NT2/D1 (cell line): ENCODE results near the gene MCF2L.

Experiments used
- DNase-seq: peaks from one replicate; pipeline ENCODE4 v3.0.0-alpha.2; 2011; ENCODE audit warnings: low read depth, low spot score
- H3K27me3 ChIP-seq: 2 replicates; pipeline ENCODE4 v1.6.0; 2011; ENCODE audit warnings: mild to moderate bottlenecking; ENCODE audit not compliant: insufficient read length, insufficient read depth
- H3K36me3 ChIP-seq: 2 replicates; pipeline ENCODE4 v1.6.1; 2011; ENCODE audit warnings: mild to moderate bottlenecking, low read length, mixed read lengths; ENCODE audit not compliant: insufficient read depth, insufficient read length
- H3K4me1 ChIP-seq: 2 replicates; pipeline ENCODE4 v1.5.1; 2011; ENCODE audit not compliant: insufficient read depth, insufficient read length
- H3K4me3 ChIP-seq: 2 replicates; pipeline ENCODE4 v1.5.1; 2011; ENCODE audit warnings: low read depth; ENCODE audit not compliant: insufficient read length
- H3K9ac ChIP-seq: 2 replicates; pipeline ENCODE4 v1.6.0; 2011; ENCODE audit warnings: low read depth; ENCODE audit not compliant: insufficient read length
- H3K9me3 ChIP-seq: 2 replicates; pipeline ENCODE4 v1.5.1; 2011; ENCODE audit warnings: mild to moderate bottlenecking, low read length; ENCODE audit not compliant: insufficient read depth
- SUZ12 ChIP-seq: IDR thresholded peaks from 2 replicates; pipeline ENCODE4 v1.6.1; 2011; ENCODE audit not compliant: insufficient read length, insufficient read depth; ENCODE audit errors: extremely low read depth
- YY1 ChIP-seq: IDR thresholded peaks from 2 replicates; pipeline ENCODE4 v1.6.1; 2011; ENCODE audit not compliant: insufficient read length, insufficient read depth
- ZNF274 ChIP-seq: IDR thresholded peaks from 2 replicates; pipeline ENCODE4 v1.6.1; 2011; ENCODE audit warnings: mild to moderate bottlenecking, low read depth, low read length

Gene MCF2L

GRCh38 chr13:112977525-112977924, 8.5 kb downstream of the MCF2L start:
- H3K9ac ChIP-seq = no peak overlapping the region
- H3K4me3 ChIP-seq = no peak overlapping the region
- no peaks in the 10 kb centered on the region for H3K36me3 ChIP-seq
- DNase-seq = no peak
- TF ChIP-seq SUZ12 (no peak), YY1 (no peak), ZNF274 (no peak)
- H3K4me1 ChIP-seq = peaks cover 3% of the 10 kb centered on the region
- no peaks in the 10 kb centered on the region for H3K9me3 ChIP-seq
- no peaks in the 10 kb centered on the region for H3K27me3 ChIP-seq

GRCh38 chr13:112978561-112979405, 9.8 kb downstream of the MCF2L start:
- H3K4me3 ChIP-seq = no peak overlapping the region
- no peak for TF ChIP-seq YY1
- no peak for TF ChIP-seq SUZ12
- TF ChIP-seq ZNF274 = no peak
- no peaks in the 10 kb centered on the region for H3K9me3 ChIP-seq
- H3K27me3 ChIP-seq = no peaks in the 10 kb centered on the region
- peaks cover 3% of the 10 kb centered on the region for H3K4me1 ChIP-seq
- H3K36me3 ChIP-seq = no peaks in the 10 kb centered on the region
- DNase-seq = no peak
- H3K9ac ChIP-seq = no peak overlapping the region

- H3K4me3 ChIP-seq = no peak overlapping the region
- H3K4me1 ChIP-seq = peaks cover 3% of the 10 kb centered on the region
- no peak for DNase-seq
- no peak overlapping the region for H3K9ac ChIP-seq
- TF ChIP-seq SUZ12 (no peak), YY1 (no peak), ZNF274 (no peak)
- no peaks in the 10 kb centered on the region for H3K36me3 ChIP-seq
- H3K27me3 ChIP-seq = no peaks in the 10 kb centered on the region
- H3K9me3 ChIP-seq = no peaks in the 10 kb centered on the region
These were observed 10.4 kb downstream of the MCF2L start for GRCh38 chr13:112979406-112979902.

- Histone ChIP-seq H3K36me3 (no peaks in the 10 kb centered on the region), H3K9ac (no peak overlapping the region), H3K4me1 (peaks cover 3% of the 10 kb centered on the region), H3K4me3 (no peak overlapping the region), H3K27me3 (no peaks in the 10 kb centered on the region), H3K9me3 (no peaks in the 10 kb centered on the region)
- no peak for DNase-seq
- no peak for TF ChIP-seq SUZ12
- no peak for TF ChIP-seq ZNF274
- TF ChIP-seq YY1 = no peak
These were observed 11.4 kb downstream of the MCF2L start for GRCh38 chr13:112980434-112980833.

GRCh38 chr13:112981451-112981850, 12.4 kb downstream of the MCF2L start:
- Histone ChIP-seq H3K9me3 (no peaks in the 10 kb centered on the region), H3K4me3 (no peak overlapping the region), H3K27me3 (no peaks in the 10 kb centered on the region), H3K4me1 (peaks cover 6% of the 10 kb centered on the region), H3K9ac (no peak overlapping the region), H3K36me3 (no peaks in the 10 kb centered on the region)
- no peak for TF ChIP-seq YY1
- no peak for TF ChIP-seq ZNF274
- TF ChIP-seq SUZ12 = no peak
- no peak for DNase-seq

- DNase-seq = no peak
- Histone ChIP-seq H3K9me3 (no peaks in the 10 kb centered on the region), H3K9ac (no peak overlapping the region), H3K36me3 (no peaks in the 10 kb centered on the region), H3K27me3 (no peaks in the 10 kb centered on the region), H3K4me3 (no peak overlapping the region), H3K4me1 (peaks cover 6% of the 10 kb centered on the region)
- no peak for TF ChIP-seq YY1
- TF ChIP-seq ZNF274 = no peak
- no peak for TF ChIP-seq SUZ12
These were observed 13.4 kb downstream of the MCF2L start for GRCh38 chr13:112982281-112983041.

- Histone ChIP-seq H3K9me3 (no peaks in the 10 kb centered on the region), H3K36me3 (no peaks in the 10 kb centered on the region), H3K4me3 (no peak overlapping the region), H3K4me1 (peaks cover 5% of the 10 kb centered on the region), H3K27me3 (no peaks in the 10 kb centered on the region), H3K9ac (no peak overlapping the region)
- no peak for TF ChIP-seq ZNF274
- TF ChIP-seq YY1 = no peak
- no peak for TF ChIP-seq SUZ12
- DNase-seq = no peak
These were observed 14.0 kb downstream of the MCF2L start for GRCh38 chr13:112983042-112983305.
